Smooth muscle cell of the brain vasculature (primary cell): ENCODE data around the gene NASP.

ENCODE experiments used
- DNase-seq: peaks from one replicate; pipeline ENCODE4 v3.0.0-alpha.2; 2012; ENCODE audit warnings: low read depth, low spot score

The NASP gene

GRCh38 chr1:45619149-45619921, 35.5 kb downstream of the NASP start:
- DNase-seq, result no peak

GRCh38 chr1:45620588-45621500, 37.0 kb downstream of the NASP start:
- no peak for DNase-seq

GRCh38 chr1:45621501-45621836, 37.6 kb downstream of the NASP start:
- DNase-seq, result no peak

GRCh38 chr1:45621895-45622523, 38.2 kb downstream of the NASP start:
- no peak for DNase-seq

- DNase-seq, result no peak
Measured at GRCh38 chr1:45622524-45623394, 38.9 kb downstream of the NASP start.

- DNase-seq, result no peak
Measured at GRCh38 chr1:45623972-45624371, 40.1 kb downstream of the NASP start, which contains the start of gene CCDC17. Gene CCDC17, minus strand, starts transcription at chr1:45624054. Its CDS starts 145 bp downstream, at chr1:45623909.

GRCh38 chr1:45629035-45629434, 45.2 kb downstream of the NASP start:
- no peak for DNase-seq

GRCh38 chr1:45630429-45630828, 46.6 kb downstream of the NASP start:
- no peak for DNase-seq

- DNase-seq, result no peak
Measured at GRCh38 chr1:45635211-45635610, 51.4 kb downstream of the NASP start.

GRCh38 chr1:45640293-45640692, 56.5 kb downstream of the NASP start:
- DNase-seq, result no peak

- DNase-seq, result no peak
Measured at GRCh38 chr1:45643321-45643720, 59.5 kb downstream of the NASP start.

GRCh38 chr1:45643978-45644377, 60.1 kb downstream of the NASP start:
- DNase-seq, result no peak

GRCh38 chr1:45644661-45645060, 60.8 kb downstream of the NASP start:
- DNase-seq, result no peak

- no peak for DNase-seq
Measured at GRCh38 chr1:45647248-45648021, 63.6 kb downstream of the NASP start.

- DNase-seq, result no peak
Measured at GRCh38 chr1:45654540-45655280, 70.9 kb downstream of the NASP start.

GRCh38 chr1:45656573-45657226, 72.9 kb downstream of the NASP start:
- no peak for DNase-seq

- DNase-seq, result no peak
Measured at GRCh38 chr1:45658171-45658570, 74.3 kb downstream of the NASP start.

GRCh38 chr1:45659222-45659621, 75.4 kb downstream of the NASP start:
- no peak for DNase-seq

- DNase-seq, result no peak
Measured at GRCh38 chr1:45660336-45660735, 76.5 kb downstream of the NASP start.
